NCI-H82 treated with DMSO at 0.1 percent for 48 hours (cell line): ENCODE measurements around the gene MYO1A.
"Not testable (repeated sequence)": the region's sequence is repeated elsewhere in the genome, so short reads cannot be mapped to it uniquely, and the experiment has no call there.

Experiments used
- DNase-seq: peaks from one replicate; lab custom pipeline; 2025; ENCODE audit not compliant: unreplicated experiment; lab: John Stamatoyannopoulos, UW

Gene MYO1A

GRCh38 chr12:56996793-56997545, 53.0 kb downstream of the MYO1A start:
- DNase-seq: no peak

- DNase-seq: no peak
Observed at GRCh38 chr12:56995930-56996496, 53.9 kb downstream of the MYO1A start.

DNA sequence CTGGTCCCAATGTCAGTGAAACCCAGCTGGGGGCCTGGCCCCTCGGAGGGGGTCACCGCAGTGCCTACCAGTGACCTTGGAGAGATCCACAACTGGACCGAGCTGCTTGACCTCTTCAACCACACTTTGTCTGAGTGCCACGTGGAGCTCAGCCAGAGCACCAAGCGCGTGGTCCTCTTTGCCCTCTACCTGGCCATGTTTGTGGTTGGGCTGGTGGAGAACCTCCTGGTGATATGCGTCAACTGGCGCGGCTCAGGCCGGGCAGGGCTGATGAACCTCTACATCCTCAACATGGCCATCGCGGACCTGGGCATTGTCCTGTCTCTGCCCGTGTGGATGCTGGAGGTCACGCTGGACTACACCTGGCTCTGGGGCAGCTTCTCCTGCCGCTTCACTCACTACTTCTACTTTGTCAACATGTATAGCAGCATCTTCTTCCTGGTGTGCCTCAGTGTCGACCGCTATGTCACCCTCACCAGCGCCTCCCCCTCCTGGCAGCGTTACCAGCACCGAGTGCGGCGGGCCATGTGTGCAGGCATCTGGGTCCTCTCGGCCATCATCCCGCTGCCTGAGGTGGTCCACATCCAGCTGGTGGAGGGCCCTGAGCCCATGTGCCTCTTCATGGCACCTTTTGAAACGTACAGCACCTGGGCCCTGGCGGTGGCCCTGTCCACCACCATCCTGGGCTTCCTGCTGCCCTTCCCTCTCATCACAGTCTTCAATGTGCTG, 54.6 kb downstream of the MYO1A start:
- no peak for DNase-seq

DNA sequence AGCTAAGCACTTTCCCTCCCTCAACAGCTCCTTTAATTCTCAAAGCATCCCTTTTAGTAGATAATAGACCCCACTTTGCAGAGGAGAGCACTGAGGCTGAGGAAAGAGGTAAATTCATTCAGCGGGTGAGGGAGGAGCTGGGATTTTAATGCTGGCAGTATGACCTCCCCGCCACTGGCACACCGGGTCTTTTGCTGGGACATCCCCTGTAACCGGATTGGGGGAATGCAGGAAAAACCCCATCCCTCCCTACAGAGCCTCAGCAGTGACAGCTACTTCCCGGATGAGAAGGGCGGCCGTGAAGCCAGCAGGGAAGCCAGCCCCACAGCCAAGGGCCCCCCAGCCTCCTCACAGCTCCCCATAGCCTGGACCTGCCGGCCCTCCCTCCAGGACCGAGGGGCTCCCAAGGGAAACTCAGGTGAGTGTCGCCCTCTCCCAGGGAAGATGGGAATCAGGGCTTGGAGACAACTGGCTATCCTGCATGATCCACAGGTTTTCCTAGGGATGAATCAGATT, 55.6 kb downstream of the MYO1A start:
- no peak for DNase-seq

DNA sequence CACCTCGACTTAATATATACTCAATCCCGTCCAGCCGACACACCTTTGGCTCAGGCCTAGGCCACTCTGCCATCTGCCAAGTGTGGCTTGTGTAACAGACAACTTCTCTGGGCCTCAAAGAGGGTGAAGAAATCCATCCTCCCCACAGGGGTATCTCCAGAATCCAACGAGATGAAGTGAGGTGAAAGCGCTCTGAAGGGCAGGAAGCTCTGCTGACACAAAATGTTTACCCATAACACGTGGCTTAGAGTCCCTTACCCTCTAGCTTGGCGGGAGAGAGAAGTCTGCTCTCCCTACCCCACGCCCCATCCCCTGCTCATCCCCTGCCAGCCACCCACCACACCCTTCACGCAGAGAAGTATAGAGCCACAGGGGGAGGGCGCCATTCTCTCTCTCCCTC, 56.6 kb downstream of the MYO1A start:
- no peak for DNase-seq

GRCh38 chr12:56991319-56992246, 58.3 kb downstream of the MYO1A start:
- DNase-seq: no peak

- DNase-seq: no peak
Observed at GRCh38 chr12:56990648-56991318, 59.1 kb downstream of the MYO1A start.

GRCh38 chr12:56989861-56990610, 59.9 kb downstream of the MYO1A start:
- DNase-seq: no peak

- no peak for DNase-seq
Observed at GRCh38 chr12:56988207-56988739, 61.7 kb downstream of the MYO1A start.

DNA sequence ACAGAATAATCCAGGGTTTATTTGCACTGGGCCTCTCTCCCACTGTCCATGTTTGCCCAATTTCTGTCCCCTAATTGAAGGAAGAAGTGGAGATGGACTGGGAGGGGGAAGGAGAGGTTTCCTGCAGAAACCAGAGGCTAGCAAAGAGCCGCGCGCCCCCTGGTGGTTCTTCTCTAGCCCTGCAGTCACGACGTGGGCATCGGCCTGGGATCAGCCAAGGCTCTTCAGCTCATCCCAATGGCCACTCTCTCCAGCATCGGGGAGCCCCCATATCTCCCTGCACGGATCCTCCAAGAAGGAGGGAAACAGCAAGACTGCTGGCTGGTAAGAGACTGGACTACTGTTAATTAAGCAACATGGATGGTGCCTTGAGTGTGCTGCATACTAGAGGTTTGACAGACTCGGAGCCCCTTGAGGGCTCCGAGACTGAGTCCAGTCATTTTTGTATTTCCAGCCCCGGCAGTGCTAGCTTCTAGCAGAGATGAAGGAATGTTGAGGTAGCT, 62.3 kb downstream of the MYO1A start:
- DNase-seq: peak; percentile 71

DNA sequence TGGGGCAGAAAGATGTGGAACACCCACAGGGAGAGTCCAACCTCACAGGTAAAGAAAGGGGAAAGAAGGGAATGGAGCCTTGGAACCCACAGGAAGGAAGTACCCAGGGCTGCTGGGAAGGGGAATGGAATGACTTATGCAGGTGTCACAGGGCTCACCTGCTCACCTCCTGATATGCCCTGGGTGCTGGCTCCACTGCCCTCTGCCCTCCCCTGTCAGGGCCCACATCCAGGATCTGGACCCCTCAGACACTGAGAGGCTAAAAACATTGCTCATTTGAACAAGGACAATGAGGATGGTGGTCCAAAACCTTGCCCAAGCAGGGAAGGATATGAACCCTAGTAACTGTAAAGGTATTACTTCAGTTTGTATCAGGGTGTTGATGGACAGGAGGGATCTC, 62.9 kb downstream of the MYO1A start:
- no peak for DNase-seq

DNA sequence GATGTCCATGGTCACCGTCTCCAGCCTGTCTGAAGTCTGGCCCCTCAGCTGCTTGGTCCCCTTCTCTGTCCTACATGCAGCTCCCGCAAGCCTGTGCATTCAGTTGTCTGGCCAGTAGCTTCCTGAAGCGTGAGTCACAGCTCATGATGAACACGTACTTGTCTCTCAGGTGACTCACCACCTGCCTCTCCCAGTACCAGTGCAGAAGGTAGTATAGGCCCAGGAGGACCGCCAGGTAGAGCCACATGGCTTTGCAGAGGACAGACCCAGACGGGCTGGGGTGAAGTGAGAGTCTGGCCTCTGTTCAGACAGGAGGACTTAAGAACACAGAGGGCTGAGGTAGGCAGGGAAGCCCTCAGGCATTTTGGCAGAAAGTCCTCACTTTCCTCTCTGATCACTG, 64.2 kb downstream of the MYO1A start:
- DNase-seq: not testable (repeated sequence)

DNA sequence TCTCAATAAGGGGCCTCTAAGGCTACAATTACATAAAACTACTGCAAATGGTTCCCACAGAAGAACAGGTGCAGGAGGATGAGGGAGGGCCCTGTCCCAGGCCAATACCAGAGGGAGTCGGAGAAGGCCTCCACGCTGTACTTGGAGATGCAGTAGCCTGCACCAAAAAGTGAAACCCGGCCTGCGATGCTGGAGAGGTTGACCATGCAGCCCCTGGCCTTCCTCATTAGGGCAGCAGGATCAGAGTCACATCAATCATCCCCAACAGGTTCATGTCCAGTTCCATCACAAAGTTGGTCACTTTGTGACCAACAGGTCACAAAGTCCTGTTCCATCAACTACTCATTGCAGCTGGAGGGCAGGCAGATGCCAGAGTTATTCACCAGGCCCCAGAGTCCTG, 66.5 kb downstream of the MYO1A start:
- no peak for DNase-seq

DNA sequence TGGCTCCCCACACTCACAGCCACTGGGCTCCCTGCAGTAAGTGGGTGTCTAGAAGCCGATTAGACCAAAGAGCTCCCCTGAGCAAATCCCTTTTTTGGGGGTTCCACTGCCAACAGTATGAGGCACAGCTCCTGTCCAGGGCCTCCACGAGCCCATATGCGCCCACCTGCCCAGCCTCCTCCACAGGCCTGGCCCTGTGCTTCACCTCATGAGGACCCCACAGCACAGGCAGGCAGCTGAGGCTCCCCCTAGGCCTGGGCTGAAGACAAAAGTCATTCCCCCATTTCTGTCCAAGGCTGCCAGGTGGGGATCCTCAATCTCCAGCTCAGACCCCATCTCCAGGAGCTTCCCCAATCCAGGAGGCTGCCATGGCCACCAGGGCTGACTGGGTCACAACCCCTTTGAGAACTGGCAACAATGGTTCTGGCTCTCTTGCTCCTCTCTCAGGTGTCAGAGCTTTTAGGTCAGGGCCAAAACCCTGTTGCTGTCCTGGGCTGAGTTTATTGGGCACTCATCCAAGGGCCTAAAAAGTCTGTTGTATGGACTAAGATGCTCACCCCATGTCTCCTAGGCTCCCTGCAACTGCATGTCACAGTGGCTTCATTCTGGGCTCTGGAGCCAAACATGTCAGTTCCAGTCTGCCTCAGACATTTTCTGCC, 67.2 kb downstream of the MYO1A start:
- DNase-seq: not testable (repeated sequence)

- DNase-seq: no peak
Observed at GRCh38 chr12:56980941-56981530, 68.9 kb downstream of the MYO1A start.

GRCh38 chr12:56980268-56980667, 69.7 kb downstream of the MYO1A start:
- no peak for DNase-seq

DNA sequence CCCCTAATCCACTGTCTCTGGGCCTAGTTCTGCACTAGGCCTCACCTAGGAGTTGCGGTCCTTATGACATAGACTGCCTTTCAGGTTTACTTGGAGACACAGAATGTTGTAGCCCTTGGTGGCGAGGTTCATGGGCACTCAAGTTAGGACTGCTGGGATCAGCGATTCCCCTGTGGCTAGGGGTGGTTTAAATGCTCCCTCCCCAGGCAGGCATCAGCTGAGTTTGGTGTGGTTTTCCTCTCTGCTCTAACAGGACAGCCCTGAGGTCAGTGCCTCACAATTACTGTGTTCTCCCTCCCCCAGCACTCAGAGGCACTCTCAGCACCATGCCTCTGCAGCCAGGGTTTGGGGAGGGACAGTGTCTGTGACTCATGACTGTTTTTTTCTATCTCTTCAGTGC, 70.3 kb downstream of the MYO1A start:
- DNase-seq: no peak
